Fibroblast of lung (primary cell): ENCODE measurements around the gene PIK3C3. TPM values are rescaled to one million over a fixed set of nuclear protein-coding genes. Genes with fewer than 3 reads are reported as not detected.

ENCODE experiments used
- DNase-seq, 2 donors: peaks; one replicate each; pipeline versions ENCODE4 v3.0.0 to v3.0.0-alpha.2; 2010; ENCODE audit warnings: low read depth in 2 of 2
- H2AFZ ChIP-seq: 2 replicates; pipeline ENCODE4 v1.5.1; 2012; ENCODE audit warnings: low read length, control low read depth, inconsistent platforms
- H3K27ac ChIP-seq: 2 replicates; pipeline ENCODE4 v1.5.1; 2011; ENCODE audit warnings: low read length, control low read depth; ENCODE audit not compliant: insufficient read depth
- H3K27me3 ChIP-seq: 2 replicates; pipeline ENCODE4 v1.5.1; 2011; ENCODE audit warnings: mild to moderate bottlenecking, low read length; ENCODE audit not compliant: control insufficient read depth, insufficient read depth
- H3K36me3 ChIP-seq: 2 replicates; pipeline ENCODE4 v1.5.1; 2011; ENCODE audit warnings: low read length; ENCODE audit not compliant: control insufficient read depth, insufficient read depth
- H3K4me1 ChIP-seq: 2 replicates; pipeline ENCODE4 v1.5.1; 2011; ENCODE audit warnings: low read length; ENCODE audit not compliant: control insufficient read depth, insufficient read depth; ENCODE audit errors: extremely low read depth
- H3K4me2 ChIP-seq: 2 replicates; pipeline ENCODE4 v1.5.1; 2011; ENCODE audit warnings: low read length, control low read depth; ENCODE audit not compliant: insufficient read depth; ENCODE audit errors: extremely low read depth
- H3K4me3 ChIP-seq, 4 experiments: fragments of 200-600 bp in 1 of 4; sonication (generic) in 1 of 4; replicated peaks in 1 of 4; 2 replicates each; pipeline ENCODE4 v1.5.1; 2011 to 2016; ENCODE audit warnings: low read length in 4 of 4, low read depth in 3 of 4, mild to moderate bottlenecking in 3 of 4, control low read depth in 2 of 4, inconsistent platforms in 1 of 4, mixed read lengths in 1 of 4; ENCODE audit not compliant: insufficient read depth in 1 of 4; ENCODE audit errors: control extremely low read depth in 1 of 4
- H3K79me2 ChIP-seq: 2 replicates; pipeline ENCODE4 v1.5.1; 2012; ENCODE audit warnings: mild to moderate bottlenecking, low read length, inconsistent platforms; ENCODE audit not compliant: control insufficient read depth, insufficient read depth
- H3K9ac ChIP-seq: 2 replicates; pipeline ENCODE4 v1.5.1; 2011; ENCODE audit warnings: mild to moderate bottlenecking, low read length, control low read depth; ENCODE audit not compliant: insufficient read depth
- H3K9me3 ChIP-seq: 2 replicates; pipeline ENCODE4 v1.5.1; 2012; ENCODE audit warnings: low read depth, low read length; ENCODE audit not compliant: control insufficient read depth, insufficient read depth
- H4K20me1 ChIP-seq: 2 replicates; pipeline ENCODE4 v1.5.1; 2011; ENCODE audit warnings: low read length; ENCODE audit not compliant: control insufficient read depth, insufficient read depth; ENCODE audit errors: extremely low read depth
- EZH2 ChIP-seq: IDR thresholded peaks from 2 replicates; pipeline ENCODE4 v1.5.1; 2012; ENCODE audit warnings: low read length, control low read depth, mild to moderate bottlenecking; ENCODE audit errors: missing control alignments
- polyA plus RNA-seq, 2 donors: library from polyadenylated mRNA; depleted of rRNA in 1 of 2; stranded (reverse) in 1 of 2; unstranded in 1 of 2; fragments of >200 nt; gene quantifications; 2 replicates each; pipeline ENCODE4 v1.2.1, GENCODE V29; 2011 to 2012; ENCODE audit warnings: missing spikeins in 1 of 2
- total RNA-seq: library from RNA; depleted of rRNA; stranded (reverse); fragments of >200 nt; gene quantifications from 2 replicates; pipeline ENCODE4 v1.2.1, GENCODE V29; 2014
- TF ChIP-seq, protein P1 (sequence below), 2 donors: IDR thresholded peaks in 1 of 2; conservative IDR thresholded peaks in 1 of 2; 1 replicate in 1 of 2; 2 replicates in 1 of 2; pipeline ENCODE4 v1.5.1; 2011 to 2012; ENCODE audit warnings: low read length in 2 of 2, control low read depth in 1 of 2, inconsistent platforms in 1 of 2, low read depth in 1 of 2, mild to moderate bottlenecking in 1 of 2

Gene PIK3C3
- total and polyA plus RNA-seq, 2 donors (not counting 1 experiment from before 2014, with no cell fraction given), result 28.9 to 58.6 TPM

DNA sequence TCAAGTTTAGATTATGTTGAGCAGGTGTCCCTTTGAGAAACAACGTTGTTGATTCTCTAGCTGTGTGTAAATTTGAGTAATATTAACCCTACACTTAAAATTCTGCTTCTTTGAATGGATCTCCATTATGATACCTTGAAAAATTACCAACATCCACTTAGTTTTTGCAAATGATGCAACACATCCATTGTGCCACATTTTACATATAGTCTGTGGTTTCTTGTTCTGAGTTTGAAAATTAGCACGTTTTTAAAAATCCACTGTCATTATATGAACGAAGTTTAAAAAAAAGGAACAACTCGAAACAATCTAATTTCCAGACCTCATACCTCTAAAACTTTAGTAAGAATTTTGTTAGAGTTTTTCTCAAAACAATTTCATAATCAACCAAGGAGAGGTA is 37.7 kb downstream of the PIK3C3 start:
- H3K36me3 ChIP-seq, result no peaks in the 10 kb centered on the region
- H3K4me3 ChIP-seq, result no peak overlapping the region
- H3K79me2 ChIP-seq, result no peaks in the 10 kb centered on the region
- H2AFZ ChIP-seq, result no peak overlapping the region
- no peak for DNase-seq
- H3K9ac ChIP-seq, result no peak overlapping the region
- H4K20me1 ChIP-seq, result no peaks in the 10 kb centered on the region
- no peak overlapping the region for H3K4me2 ChIP-seq
- no peaks in the 10 kb centered on the region for H3K27me3 ChIP-seq
- H3K4me1 ChIP-seq, result peaks cover 2% of the 10 kb centered on the region
- H3K27ac ChIP-seq, result no peak overlapping the region
- no peak for TF ChIP-seq EZH2
- TF ChIP-seq, protein P1, sequence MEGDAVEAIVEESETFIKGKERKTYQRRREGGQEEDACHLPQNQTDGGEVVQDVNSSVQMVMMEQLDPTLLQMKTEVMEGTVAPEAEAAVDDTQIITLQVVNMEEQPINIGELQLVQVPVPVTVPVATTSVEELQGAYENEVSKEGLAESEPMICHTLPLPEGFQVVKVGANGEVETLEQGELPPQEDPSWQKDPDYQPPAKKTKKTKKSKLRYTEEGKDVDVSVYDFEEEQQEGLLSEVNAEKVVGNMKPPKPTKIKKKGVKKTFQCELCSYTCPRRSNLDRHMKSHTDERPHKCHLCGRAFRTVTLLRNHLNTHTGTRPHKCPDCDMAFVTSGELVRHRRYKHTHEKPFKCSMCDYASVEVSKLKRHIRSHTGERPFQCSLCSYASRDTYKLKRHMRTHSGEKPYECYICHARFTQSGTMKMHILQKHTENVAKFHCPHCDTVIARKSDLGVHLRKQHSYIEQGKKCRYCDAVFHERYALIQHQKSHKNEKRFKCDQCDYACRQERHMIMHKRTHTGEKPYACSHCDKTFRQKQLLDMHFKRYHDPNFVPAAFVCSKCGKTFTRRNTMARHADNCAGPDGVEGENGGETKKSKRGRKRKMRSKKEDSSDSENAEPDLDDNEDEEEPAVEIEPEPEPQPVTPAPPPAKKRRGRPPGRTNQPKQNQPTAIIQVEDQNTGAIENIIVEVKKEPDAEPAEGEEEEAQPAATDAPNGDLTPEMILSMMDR (conservative IDR thresholded peaks at IDR 0.05 in 1 of 2, IDR thresholded peaks at IDR 0.05 in 1 of 2; ENCODE audit: low read depth in 1 of 2, low read length in 2 of 2), result no peak
- no peaks in the 10 kb centered on the region for H3K9me3 ChIP-seq

GRCh38 chr18:41993151-41993550 is 38.1 kb downstream of the PIK3C3 start:
- H2AFZ ChIP-seq, result no peak overlapping the region
- H3K4me1 ChIP-seq, result peaks cover 4% of the 10 kb centered on the region
- H3K9ac ChIP-seq, result no peak overlapping the region
- no peaks in the 10 kb centered on the region for H3K36me3 ChIP-seq
- H3K4me3 ChIP-seq, result no peak overlapping the region
- TF ChIP-seq EZH2, result no peak
- TF ChIP-seq, protein P1 (conservative IDR thresholded peaks at IDR 0.05 in 1 of 2, IDR thresholded peaks at IDR 0.05 in 1 of 2; ENCODE audit: low read depth in 1 of 2, low read length in 2 of 2), result no peak
- no peaks in the 10 kb centered on the region for H3K9me3 ChIP-seq
- H3K79me2 ChIP-seq, result no peaks in the 10 kb centered on the region
- peak in 1 of 2 donors; percentile 4 for DNase-seq
- no peak overlapping the region for H3K4me2 ChIP-seq
- no peaks in the 10 kb centered on the region for H4K20me1 ChIP-seq
- H3K27ac ChIP-seq, result no peak overlapping the region
- no peaks in the 10 kb centered on the region for H3K27me3 ChIP-seq

DNA sequence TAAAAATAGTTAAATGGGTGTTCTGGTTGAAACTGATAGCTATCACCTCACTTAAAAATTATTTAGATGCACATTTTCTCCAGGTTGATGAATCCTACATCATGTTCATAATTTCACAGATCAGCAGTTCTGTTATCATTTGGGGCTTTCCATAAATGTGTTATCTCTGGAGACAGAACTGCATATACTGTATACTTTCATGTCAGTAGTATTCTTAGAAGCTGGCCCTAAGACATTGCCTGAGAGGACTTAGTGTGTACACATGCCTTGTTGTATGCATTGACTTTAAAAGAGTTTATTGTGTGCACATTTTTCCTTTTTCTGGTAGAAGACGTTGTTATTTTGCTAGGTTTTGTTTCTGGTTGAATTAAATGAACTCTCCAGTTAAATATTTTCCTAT is 41.0 kb downstream of the PIK3C3 start:
- Histone ChIP-seq H3K9me3 (no peaks in the 10 kb centered on the region), H3K36me3 (peaks cover 1% of the 10 kb centered on the region), H3K4me2 (no peak overlapping the region), H3K79me2 (no peaks in the 10 kb centered on the region), H4K20me1 (no peaks in the 10 kb centered on the region), H3K27me3 (no peaks in the 10 kb centered on the region), H3K4me3 (no peak overlapping the region), H2AFZ (no peak overlapping the region), H3K4me1 (peaks cover 4% of the 10 kb centered on the region), H3K9ac (no peak overlapping the region), H3K27ac (no peak overlapping the region)
- no peak for TF ChIP-seq EZH2
- TF ChIP-seq, protein P1 (conservative IDR thresholded peaks at IDR 0.05 in 1 of 2, IDR thresholded peaks at IDR 0.05 in 1 of 2; ENCODE audit: low read depth in 1 of 2, low read length in 2 of 2), result no peak
- no peak for DNase-seq
